DND-41 (cell line): Measurements from ENCODE around the gene TREX2.

ENCODE experiments used
- CTCF ChIP-seq: IDR thresholded peaks from 2 replicates; pipeline ENCODE4 v1.5.1; 2012; ENCODE audit warnings: borderline replicate concordance, low read length, moderate library complexity, mild to moderate bottlenecking; ENCODE audit not compliant: poor library complexity, severe bottlenecking; ENCODE audit errors: extremely low read depth
- EZH2 ChIP-seq: IDR thresholded peaks from 3 replicates; pipeline ENCODE4 v1.6.1; 2012; ENCODE audit warnings: borderline replicate concordance, low read depth, mild to moderate bottlenecking, moderate library complexity, low read length, inconsistent platforms; ENCODE audit not compliant: severe bottlenecking

GRCh38 chrX:153477901-153478300 lies 32.0 kb upstream of the TREX2 start:
- TF ChIP-seq CTCF (no peak), EZH2 (no peak)
